B cell (primary cell): ENCODE data around the gene PRKCA.

Experiments used
- EZH2 ChIP-seq: IDR thresholded peaks from 2 replicates; pipeline ENCODE4 v1.6.1; 2012; ENCODE audit warnings: borderline replicate concordance, low read depth, mild to moderate bottlenecking, moderate library complexity, low read length; ENCODE audit not compliant: insufficient read depth, poor library complexity, severe bottlenecking
- TF ChIP-seq, protein P1 (sequence below): fragments of 200-600 bp; IDR thresholded peaks from one replicate; pipeline ENCODE4 v1.8.0; 2022; ENCODE audit warnings: antibody characterized with exemption, mild to moderate bottlenecking

- TF ChIP-seq, protein P1, sequence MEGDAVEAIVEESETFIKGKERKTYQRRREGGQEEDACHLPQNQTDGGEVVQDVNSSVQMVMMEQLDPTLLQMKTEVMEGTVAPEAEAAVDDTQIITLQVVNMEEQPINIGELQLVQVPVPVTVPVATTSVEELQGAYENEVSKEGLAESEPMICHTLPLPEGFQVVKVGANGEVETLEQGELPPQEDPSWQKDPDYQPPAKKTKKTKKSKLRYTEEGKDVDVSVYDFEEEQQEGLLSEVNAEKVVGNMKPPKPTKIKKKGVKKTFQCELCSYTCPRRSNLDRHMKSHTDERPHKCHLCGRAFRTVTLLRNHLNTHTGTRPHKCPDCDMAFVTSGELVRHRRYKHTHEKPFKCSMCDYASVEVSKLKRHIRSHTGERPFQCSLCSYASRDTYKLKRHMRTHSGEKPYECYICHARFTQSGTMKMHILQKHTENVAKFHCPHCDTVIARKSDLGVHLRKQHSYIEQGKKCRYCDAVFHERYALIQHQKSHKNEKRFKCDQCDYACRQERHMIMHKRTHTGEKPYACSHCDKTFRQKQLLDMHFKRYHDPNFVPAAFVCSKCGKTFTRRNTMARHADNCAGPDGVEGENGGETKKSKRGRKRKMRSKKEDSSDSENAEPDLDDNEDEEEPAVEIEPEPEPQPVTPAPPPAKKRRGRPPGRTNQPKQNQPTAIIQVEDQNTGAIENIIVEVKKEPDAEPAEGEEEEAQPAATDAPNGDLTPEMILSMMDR, result no peak
- no peak for TF ChIP-seq EZH2
These were observed 409.5 kb downstream of the PRKCA start for GRCh38 chr17:66711881-66712321.
